CD4-positive, CD25-positive, alpha-beta regulatory T cell (primary cell): Measurements from ENCODE around the gene CHRNB2. TPM values are rescaled to one million over a fixed set of nuclear protein-coding genes. Genes with fewer than 3 reads are reported as not detected.
A peak's percentile ranks its signal among the peaks of the same experiment; 100 is the strongest.
"Not testable (repeated sequence)": the region's sequence is repeated elsewhere in the genome, so short reads cannot be mapped to it uniquely, and the experiment has no call there.

Source experiments
- ATAC-seq, 2 donors: fragments of 150-1000 bp; cut with Tn5 transposase; one replicate each; pipeline ENCODE4 v1.10.0; 2021; ENCODE audit warnings: low read depth in 2 of 2, moderate number of reproducible peaks in 2 of 2, moderate library complexity in 1 of 2
- DNase-seq, 3 donors: peaks; one replicate each; pipeline versions ENCODE4 v3.0.0 to v3.0.0-alpha.2; 2012 to 2022; ENCODE audit warnings: mixed read lengths in 1 of 3
- H3K27ac ChIP-seq: one replicate; pipeline ENCODE4 v1.7.0; 2013; ENCODE audit warnings: mild to moderate bottlenecking, low read length; ENCODE audit not compliant: insufficient read depth, poor library complexity, severe bottlenecking
- H3K27me3 ChIP-seq: one replicate; pipeline ENCODE4 v1.7.0; 2013; ENCODE audit warnings: low read length; ENCODE audit not compliant: control insufficient read depth, insufficient read depth
- H3K36me3 ChIP-seq: one replicate; pipeline ENCODE4 v1.7.0; 2013; ENCODE audit warnings: mild to moderate bottlenecking, low read length, moderate library complexity; ENCODE audit not compliant: control insufficient read depth, insufficient read depth
- H3K4me1 ChIP-seq: 2 replicates; pipeline ENCODE4 v1.7.0; 2013; ENCODE audit warnings: mild to moderate bottlenecking, low read length; ENCODE audit not compliant: insufficient read depth, control insufficient read depth, poor library complexity, severe bottlenecking
- H3K4me3 ChIP-seq: one replicate; pipeline ENCODE4 v1.7.0; 2013; ENCODE audit warnings: low read depth, mild to moderate bottlenecking, low read length, moderate library complexity
- H3K9me3 ChIP-seq, 2 experiments: 1 replicate in 1 of 2; 2 replicates in 1 of 2; pipeline ENCODE4 v1.7.0; 2013; ENCODE audit warnings: low read length in 2 of 2, mild to moderate bottlenecking in 1 of 2, moderate library complexity in 1 of 2; ENCODE audit not compliant: control insufficient read depth in 2 of 2
- H3K27ac Mint-ChIP-seq, 3 donors: one replicate each; pipeline ENCODE4 v1.8.0; 2020 to 2022; ENCODE audit warnings: mild to moderate bottlenecking in 3 of 3, mixed read lengths in 3 of 3, moderate library complexity in 2 of 3
- H3K27me3 Mint-ChIP-seq: one replicate; pipeline ENCODE4 v1.8.0; 2022; ENCODE audit warnings: mild to moderate bottlenecking, mixed read lengths
- H3K36me3 Mint-ChIP-seq: one replicate; pipeline ENCODE4 v1.8.0; 2020; ENCODE audit warnings: mixed read lengths
- H3K4me1 Mint-ChIP-seq, 4 donors: one replicate each; pipeline ENCODE4 v1.8.0; 2020 to 2022; ENCODE audit warnings: mixed read lengths in 4 of 4, mild to moderate bottlenecking in 1 of 4
- H3K4me3 Mint-ChIP-seq, 4 donors: one replicate each; pipeline ENCODE4 v1.8.0; 2020 to 2022; ENCODE audit warnings: mild to moderate bottlenecking in 4 of 4, mixed read lengths in 4 of 4, moderate library complexity in 3 of 4
- H3K9me3 Mint-ChIP-seq, 7 donors: one replicate each; pipeline ENCODE4 v1.8.0; 2020 to 2022; ENCODE audit warnings: mixed read lengths in 7 of 7, mild to moderate bottlenecking in 3 of 7, moderate library complexity in 2 of 7
- polyA plus RNA-seq, 4 donors: library from polyadenylated mRNA; unstranded; fragments of 300-500 nt; fragmentation: Illumina TruSeq; gene quantifications; one replicate each; pipeline ENCODE4 v1.2.3, GENCODE V29; 2021
- total RNA-seq: library from RNA; stranded (reverse); gene quantifications from one replicate; pipeline ENCODE4 v1.2.3, GENCODE V29; 2022

Gene CHRNB2
- total RNA-seq, result not detected
- not detected for polyA plus RNA-seq

GRCh38 chr1:154567386-154568156, at the start of gene CHRNB2:
TSS of gene CHRNB2 (plus strand) at chr1:154567778. CDS start at chr1:154568045, 267 bp downstream.
- peak; percentile 88 to 91 for ATAC-seq
- Histone ChIP-seq H3K4me1 (peaks cover 8% of the 10 kb centered on the region), H3K27ac (no peak within 1 kb of the TSS), H3K36me3 (no peaks in the 10 kb centered on the region), H3K27me3 (peaks cover 12% of the 10 kb centered on the region), H3K9me3 (no peaks in the 10 kb centered on the region), H3K4me3 (no peak within 1 kb of the TSS)
- peaks cover 46% of the 10 kb centered on the region for H3K27me3 Mint-ChIP-seq
- peaks cover 0 to 9% (median 4%) of the 10 kb centered on the region in 4 donors for H3K4me1 Mint-ChIP-seq
- peak; percentile 52 to 73 (median 63) for DNase-seq
- no peak within 1 kb of the TSS for H3K27ac Mint-ChIP-seq
- peaks cover 0 to 3% (median 0%) of the 10 kb centered on the region in 7 donors for H3K9me3 Mint-ChIP-seq
- H3K4me3 Mint-ChIP-seq, result peak within 1 kb of the TSS in 2 of 4 donors; percentile 17 to 38
- no peaks in the 10 kb centered on the region for H3K36me3 Mint-ChIP-seq

- no peaks in the 10 kb centered on the region for H3K4me1 ChIP-seq
- H3K27me3 ChIP-seq, result peaks cover 6% of the 10 kb centered on the region
- peaks cover 0 to 3% (median 0%) of the 10 kb centered on the region in 7 donors for H3K9me3 Mint-ChIP-seq
- H3K4me1 Mint-ChIP-seq, result no peaks in the 10 kb centered on the region
- H3K27ac Mint-ChIP-seq, result no peak overlapping the region
- ATAC-seq, result no peak
- no peak overlapping the region for H3K4me3 Mint-ChIP-seq
- no peaks in the 10 kb centered on the region for H3K36me3 ChIP-seq
- H3K4me3 ChIP-seq, result no peak overlapping the region
- H3K36me3 Mint-ChIP-seq, result peaks cover 8% of the 10 kb centered on the region
- DNase-seq, result no peak
- H3K27ac ChIP-seq, result no peak overlapping the region
- no peaks in the 10 kb centered on the region for H3K9me3 ChIP-seq
- peaks cover 43% of the 10 kb centered on the region for H3K27me3 Mint-ChIP-seq
Observed at GRCh38 chr1:154519591-154519991, 48.0 kb upstream of the CHRNB2 start.

GRCh38 chr1:154520333-154520732, 47.2 kb upstream of the CHRNB2 start:
- no peaks in the 10 kb centered on the region for H3K36me3 ChIP-seq
- no peaks in the 10 kb centered on the region for H3K4me1 Mint-ChIP-seq
- DNase-seq, result no peak
- H3K4me1 ChIP-seq, result no peaks in the 10 kb centered on the region
- H3K9me3 ChIP-seq, result no peaks in the 10 kb centered on the region
- peaks cover 43% of the 10 kb centered on the region for H3K27me3 Mint-ChIP-seq
- peaks cover 8% of the 10 kb centered on the region for H3K36me3 Mint-ChIP-seq
- ATAC-seq, result no peak
- H3K27ac Mint-ChIP-seq, result no peak overlapping the region
- no peak overlapping the region for H3K4me3 ChIP-seq
- H3K27ac ChIP-seq, result no peak overlapping the region
- H3K27me3 ChIP-seq, result peaks cover 6% of the 10 kb centered on the region
- H3K9me3 Mint-ChIP-seq, result peaks cover 0 to 3% (median 0%) of the 10 kb centered on the region in 7 donors
- no peak overlapping the region for H3K4me3 Mint-ChIP-seq

- Histone ChIP-seq H3K9me3 (no peaks in the 10 kb centered on the region), H3K36me3 (no peaks in the 10 kb centered on the region), H3K4me1 (no peaks in the 10 kb centered on the region), H3K4me3 (no peak overlapping the region), H3K27me3 (peaks cover 6% of the 10 kb centered on the region), H3K27ac (no peak overlapping the region)
- Mint-ChIP-seq H3K27ac (no peak overlapping the region), H3K27me3 (peaks cover 30% of the 10 kb centered on the region), H3K9me3 (no peaks in the 10 kb centered on the region), H3K4me1 (no peaks in the 10 kb centered on the region), H3K4me3 (no peak overlapping the region), H3K36me3 (peaks cover 2% of the 10 kb centered on the region)
- DNase-seq (no peak), ATAC-seq (no peak)
Observed at GRCh38 chr1:154521695-154522094, 45.9 kb upstream of the CHRNB2 start.

GRCh38 chr1:154524881-154525280, 42.7 kb upstream of the CHRNB2 start:
- Histone ChIP-seq H3K27ac (no peak overlapping the region), H3K36me3 (no peaks in the 10 kb centered on the region), H3K4me1 (no peaks in the 10 kb centered on the region), H3K27me3 (peaks cover 6% of the 10 kb centered on the region), H3K4me3 (no peak overlapping the region), H3K9me3 (no peaks in the 10 kb centered on the region)
- Mint-ChIP-seq H3K27me3 (peaks cover 31% of the 10 kb centered on the region), H3K36me3 (no peaks in the 10 kb centered on the region), H3K4me1 (no peaks in the 10 kb centered on the region), H3K9me3 (no peaks in the 10 kb centered on the region), H3K27ac (no peak overlapping the region), H3K4me3 (no peak overlapping the region)
- ATAC-seq, result no peak
- no peak for DNase-seq

GRCh38 chr1:154527192-154527591, 40.4 kb upstream of the CHRNB2 start:
- Mint-ChIP-seq H3K36me3 (no peaks in the 10 kb centered on the region), H3K27ac (no peak overlapping the region), H3K4me1 (no peaks in the 10 kb centered on the region), H3K27me3 (peaks cover 31% of the 10 kb centered on the region), H3K4me3 (no peak overlapping the region), H3K9me3 (no peaks in the 10 kb centered on the region)
- no peak for DNase-seq
- Histone ChIP-seq H3K36me3 (no peaks in the 10 kb centered on the region), H3K4me3 (no peak overlapping the region), H3K4me1 (no peaks in the 10 kb centered on the region), H3K27me3 (peaks cover 5% of the 10 kb centered on the region), H3K9me3 (no peaks in the 10 kb centered on the region), H3K27ac (no peak overlapping the region)
- ATAC-seq, result no peak

GRCh38 chr1:154529308-154529707, 38.3 kb upstream of the CHRNB2 start:
- no peak overlapping the region for H3K27ac Mint-ChIP-seq
- H3K4me3 Mint-ChIP-seq, result no peak overlapping the region
- no peaks in the 10 kb centered on the region for H3K4me1 Mint-ChIP-seq

GRCh38 chr1:154531950-154532349, 35.6 kb upstream of the CHRNB2 start:
- not testable (repeated sequence) for H3K9me3 ChIP-seq, ATAC-seq, H3K27ac ChIP-seq, DNase-seq, H3K4me1 ChIP-seq, H3K27me3 ChIP-seq, H3K27ac Mint-ChIP-seq, H3K36me3 Mint-ChIP-seq, H3K36me3 ChIP-seq, H3K4me1 Mint-ChIP-seq, H3K4me3 ChIP-seq, H3K9me3 Mint-ChIP-seq, H3K4me3 Mint-ChIP-seq
- peaks cover 25% of the 10 kb centered on the region for H3K27me3 Mint-ChIP-seq

More at GRCh38 chr1:154529308-154529707, 38.3 kb upstream of the CHRNB2 start:
- Histone ChIP-seq H3K9me3 (no peaks in the 10 kb centered on the region), H3K27me3 (no peaks in the 10 kb centered on the region), H3K4me1 (no peaks in the 10 kb centered on the region), H3K27ac (no peak overlapping the region), H3K4me3 (no peak overlapping the region), H3K36me3 (no peaks in the 10 kb centered on the region)
- DNase-seq (no peak), ATAC-seq (no peak)
- peaks cover 20% of the 10 kb centered on the region for H3K27me3 Mint-ChIP-seq
- no peaks in the 10 kb centered on the region for H3K36me3 Mint-ChIP-seq
- no peaks in the 10 kb centered on the region for H3K9me3 Mint-ChIP-seq
